ENCODE results near the gene AIG1. TPM values are rescaled to one million over a fixed set of nuclear protein-coding genes. Genes with fewer than 3 reads are reported as not detected.

Gene AIG1
- total RNA-seq, 4 donors from 2014 or later: 40.7 to 56.4 (median 43.6) TPM

- TF ChIP-seq CTCF (IDR thresholded peaks at IDR 0.05; ENCODE audit: low read depth): no peak
These were observed 63.3 kb downstream of the AIG1 start for GRCh38 chr6:143123941-143124340.

DNA sequence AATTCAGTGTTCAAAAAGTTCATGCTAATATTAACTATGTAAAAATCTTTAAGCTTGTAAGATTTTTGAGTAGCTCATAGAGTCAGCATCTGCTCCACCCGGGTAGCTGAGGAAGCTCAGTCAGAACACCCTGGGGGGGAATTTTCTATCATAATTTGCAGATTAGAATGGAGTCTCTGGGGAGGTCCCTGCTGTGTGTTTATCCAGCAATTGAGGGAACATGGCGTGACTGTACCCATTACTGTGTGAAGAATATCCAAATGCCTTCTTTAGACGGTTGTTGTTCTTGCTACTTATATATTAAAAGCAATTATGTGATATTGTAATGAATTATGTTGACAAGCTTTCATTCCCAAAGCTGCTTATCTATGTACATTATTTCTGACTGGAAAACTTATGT lies 64.8 kb downstream of the AIG1 start:
- TF ChIP-seq CTCF (IDR thresholded peaks at IDR 0.05; ENCODE audit: low read depth): no peak

- no peak for TF ChIP-seq CTCF (IDR thresholded peaks at IDR 0.05; ENCODE audit: low read depth)
These were observed 65.3 kb downstream of the AIG1 start for GRCh38 chr6:143125864-143126573.

DNA sequence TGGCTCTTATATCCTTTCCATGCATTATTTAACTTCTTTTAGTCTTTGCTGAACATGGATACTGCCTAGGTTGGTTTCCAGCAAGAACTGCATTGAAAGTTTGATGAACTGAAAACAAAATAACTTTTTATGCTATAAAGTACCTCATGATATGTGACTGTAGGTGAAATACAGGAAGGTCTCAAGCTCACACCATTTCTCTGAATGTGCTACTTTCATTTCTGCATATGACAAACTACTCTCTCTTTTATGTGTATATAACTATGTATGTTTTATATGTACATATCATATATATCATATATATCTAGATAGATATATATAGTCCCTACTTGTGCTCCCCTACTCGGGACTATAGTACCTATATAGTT lies 65.9 kb downstream of the AIG1 start:
- TF ChIP-seq CTCF (IDR thresholded peaks at IDR 0.05; ENCODE audit: low read depth): no peak

GRCh38 chr6:143127941-143128680 lies 67.4 kb downstream of the AIG1 start:
- TF ChIP-seq CTCF (IDR thresholded peaks at IDR 0.05; ENCODE audit: low read depth): no peak

GRCh38 chr6:143128681-143129015 lies 68.0 kb downstream of the AIG1 start:
- no peak for TF ChIP-seq CTCF (IDR thresholded peaks at IDR 0.05; ENCODE audit: low read depth)

- no peak for TF ChIP-seq CTCF (IDR thresholded peaks at IDR 0.05; ENCODE audit: low read depth)
These were observed 70.2 kb downstream of the AIG1 start for GRCh38 chr6:143130928-143131327.
